ENCODE results near the gene HIVEP1. TPM values are rescaled to one million over a fixed set of nuclear protein-coding genes. Genes with fewer than 3 reads are reported as not detected.

HIVEP1 gene
- total RNA-seq, 3 donors from 2014 or later (not counting 1 experiment from before 2014, with no cell fraction given) = 26.3 to 37.9 (median 28.4) TPM

- Histone ChIP-seq H3K4me3 (ENCODE audit: low read length) (no peak overlapping the region), H3K27ac (ENCODE audit: low read length) (no peak overlapping the region), H3K36me3 (ENCODE audit: control insufficient read depth, insufficient read depth, low read length) (no peaks in the 10 kb centered on the region), H3K9me3 (ENCODE audit: control insufficient read depth, insufficient read depth, low read length) (no peaks in the 10 kb centered on the region), H3K4me1 (ENCODE audit: control insufficient read depth, insufficient read depth, low read length) (no peaks in the 10 kb centered on the region), H3K27me3 (ENCODE audit: control insufficient read depth, insufficient read depth, low read length) (no peaks in the 10 kb centered on the region)
- Mint-ChIP-seq H3K27me3 (ENCODE audit: low read depth in 2 of 2) (no peaks in the 10 kb centered on the region), H3K27ac (no peak overlapping the region), H3K4me3 (no peak overlapping the region), H3K9me3 (no peaks in the 10 kb centered on the region), H3K4me1 (no peaks in the 10 kb centered on the region), H3K36me3 (no peaks in the 10 kb centered on the region)
- DNase-seq (no peak), ATAC-seq (no peak)
- intact Hi-C loops (cut with micrococcal nuclease) = no loop called here
- TF ChIP-seq, protein P1, sequence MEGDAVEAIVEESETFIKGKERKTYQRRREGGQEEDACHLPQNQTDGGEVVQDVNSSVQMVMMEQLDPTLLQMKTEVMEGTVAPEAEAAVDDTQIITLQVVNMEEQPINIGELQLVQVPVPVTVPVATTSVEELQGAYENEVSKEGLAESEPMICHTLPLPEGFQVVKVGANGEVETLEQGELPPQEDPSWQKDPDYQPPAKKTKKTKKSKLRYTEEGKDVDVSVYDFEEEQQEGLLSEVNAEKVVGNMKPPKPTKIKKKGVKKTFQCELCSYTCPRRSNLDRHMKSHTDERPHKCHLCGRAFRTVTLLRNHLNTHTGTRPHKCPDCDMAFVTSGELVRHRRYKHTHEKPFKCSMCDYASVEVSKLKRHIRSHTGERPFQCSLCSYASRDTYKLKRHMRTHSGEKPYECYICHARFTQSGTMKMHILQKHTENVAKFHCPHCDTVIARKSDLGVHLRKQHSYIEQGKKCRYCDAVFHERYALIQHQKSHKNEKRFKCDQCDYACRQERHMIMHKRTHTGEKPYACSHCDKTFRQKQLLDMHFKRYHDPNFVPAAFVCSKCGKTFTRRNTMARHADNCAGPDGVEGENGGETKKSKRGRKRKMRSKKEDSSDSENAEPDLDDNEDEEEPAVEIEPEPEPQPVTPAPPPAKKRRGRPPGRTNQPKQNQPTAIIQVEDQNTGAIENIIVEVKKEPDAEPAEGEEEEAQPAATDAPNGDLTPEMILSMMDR (IDR thresholded peaks at IDR 0.05) = no peak
Observed at GRCh38 chr6:12097791-12098190, 85.7 kb downstream of the HIVEP1 start.

- TF ChIP-seq, protein P1 (IDR thresholded peaks at IDR 0.05) = no peak
- Histone ChIP-seq H3K4me1 (ENCODE audit: control insufficient read depth, insufficient read depth, low read length) (no peaks in the 10 kb centered on the region), H3K36me3 (ENCODE audit: control insufficient read depth, insufficient read depth, low read length) (no peaks in the 10 kb centered on the region), H3K4me3 (ENCODE audit: low read length) (no peak overlapping the region), H3K27me3 (ENCODE audit: control insufficient read depth, insufficient read depth, low read length) (no peaks in the 10 kb centered on the region), H3K27ac (ENCODE audit: low read length) (no peak overlapping the region), H3K9me3 (ENCODE audit: control insufficient read depth, insufficient read depth, low read length) (no peaks in the 10 kb centered on the region)
- 83% methylated on average over 3 of the region's 4 CpGs for WGBS (ENCODE audit: insufficient coverage)
- Mint-ChIP-seq H3K36me3 (no peaks in the 10 kb centered on the region), H3K27me3 (ENCODE audit: low read depth in 2 of 2) (no peaks in the 10 kb centered on the region), H3K4me1 (no peaks in the 10 kb centered on the region), H3K27ac (no peak overlapping the region), H3K4me3 (no peak overlapping the region), H3K9me3 (no peaks in the 10 kb centered on the region)
- intact Hi-C loops (cut with micrococcal nuclease) = no loop called here
- DNase-seq (no peak), ATAC-seq (no peak)
Observed at GRCh38 chr6:12099623-12100338, 87.7 kb downstream of the HIVEP1 start.

DNA sequence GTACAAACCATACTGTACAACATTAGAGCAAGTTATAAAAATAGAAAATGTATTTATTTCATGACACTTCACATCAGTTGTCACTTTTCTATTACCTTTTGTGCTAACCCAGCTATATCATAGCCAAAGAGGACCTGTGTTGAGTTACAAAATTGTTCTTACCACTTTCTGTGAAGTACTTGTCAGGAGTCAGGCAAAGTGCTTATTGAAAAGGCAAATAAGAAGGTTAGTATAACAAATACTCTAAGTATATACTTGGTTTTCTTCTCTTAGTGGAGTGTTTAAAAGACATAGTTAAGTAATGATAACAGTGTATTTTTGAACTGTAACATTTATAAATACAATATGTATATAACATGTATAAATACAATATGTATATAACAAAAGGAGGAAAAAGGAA lies 88.9 kb downstream of the HIVEP1 start:
- Histone ChIP-seq H3K27me3 (ENCODE audit: control insufficient read depth, insufficient read depth, low read length) (no peaks in the 10 kb centered on the region), H3K4me1 (ENCODE audit: control insufficient read depth, insufficient read depth, low read length) (no peaks in the 10 kb centered on the region), H3K9me3 (ENCODE audit: control insufficient read depth, insufficient read depth, low read length) (no peaks in the 10 kb centered on the region), H3K27ac (ENCODE audit: low read length) (no peak overlapping the region), H3K36me3 (ENCODE audit: control insufficient read depth, insufficient read depth, low read length) (no peaks in the 10 kb centered on the region), H3K4me3 (ENCODE audit: low read length) (no peak overlapping the region)
- H3K4me3 Mint-ChIP-seq = no peak overlapping the region
- no peaks in the 10 kb centered on the region for H3K9me3 Mint-ChIP-seq
- ATAC-seq (no peak), DNase-seq (no peak)
- TF ChIP-seq, protein P1 (IDR thresholded peaks at IDR 0.05) = no peak
- H3K27ac Mint-ChIP-seq = no peak overlapping the region
- H3K36me3 Mint-ChIP-seq = no peaks in the 10 kb centered on the region
- H3K27me3 Mint-ChIP-seq (ENCODE audit: low read depth in 2 of 2) = no peaks in the 10 kb centered on the region
- no peaks in the 10 kb centered on the region for H3K4me1 Mint-ChIP-seq
- intact Hi-C loops (cut with micrococcal nuclease) = no loop called here

- no peaks in the 10 kb centered on the region for H3K9me3 ChIP-seq (ENCODE audit: control insufficient read depth, insufficient read depth, low read length)
- TF ChIP-seq, protein P1 (IDR thresholded peaks at IDR 0.05) = no peak
- H3K36me3 Mint-ChIP-seq = no peaks in the 10 kb centered on the region
- no peak overlapping the region for H3K4me3 ChIP-seq (ENCODE audit: low read length)
- no peak for DNase-seq
- no peak overlapping the region for H3K27ac ChIP-seq (ENCODE audit: low read length)
- no peak overlapping the region for H3K27ac Mint-ChIP-seq
- H3K27me3 ChIP-seq (ENCODE audit: control insufficient read depth, insufficient read depth, low read length) = no peaks in the 10 kb centered on the region
- H3K4me1 Mint-ChIP-seq = no peaks in the 10 kb centered on the region
- no peak for ATAC-seq
- H3K36me3 ChIP-seq (ENCODE audit: control insufficient read depth, insufficient read depth, low read length) = no peaks in the 10 kb centered on the region
- no peaks in the 10 kb centered on the region for H3K27me3 Mint-ChIP-seq (ENCODE audit: low read depth in 2 of 2)
- H3K9me3 Mint-ChIP-seq = no peaks in the 10 kb centered on the region
- intact Hi-C loops (cut with micrococcal nuclease) = no loop called here
- H3K4me1 ChIP-seq (ENCODE audit: control insufficient read depth, insufficient read depth, low read length) = no peaks in the 10 kb centered on the region
- no peak overlapping the region for H3K4me3 Mint-ChIP-seq
Observed at GRCh38 chr6:12101653-12102312, 89.7 kb downstream of the HIVEP1 start.

Measured in natural killer cell (primary cell).